Activated CD4-positive, alpha-beta T cell treated with anti-CD3 and anti-CD28 coated beads, Interleukin-2, amount 50 U/mL, for 16 hours (primary cell): ENCODE measurements around the gene ATRNL1.
"Not testable (repeated sequence)": the region's sequence is repeated elsewhere in the genome, so short reads cannot be mapped to it uniquely, and the experiment has no call there.

Experiments used
- DNase-seq: peaks from one replicate; pipeline ENCODE4 v3.0.0-alpha.2; 2020

Gene ATRNL1

DNA sequence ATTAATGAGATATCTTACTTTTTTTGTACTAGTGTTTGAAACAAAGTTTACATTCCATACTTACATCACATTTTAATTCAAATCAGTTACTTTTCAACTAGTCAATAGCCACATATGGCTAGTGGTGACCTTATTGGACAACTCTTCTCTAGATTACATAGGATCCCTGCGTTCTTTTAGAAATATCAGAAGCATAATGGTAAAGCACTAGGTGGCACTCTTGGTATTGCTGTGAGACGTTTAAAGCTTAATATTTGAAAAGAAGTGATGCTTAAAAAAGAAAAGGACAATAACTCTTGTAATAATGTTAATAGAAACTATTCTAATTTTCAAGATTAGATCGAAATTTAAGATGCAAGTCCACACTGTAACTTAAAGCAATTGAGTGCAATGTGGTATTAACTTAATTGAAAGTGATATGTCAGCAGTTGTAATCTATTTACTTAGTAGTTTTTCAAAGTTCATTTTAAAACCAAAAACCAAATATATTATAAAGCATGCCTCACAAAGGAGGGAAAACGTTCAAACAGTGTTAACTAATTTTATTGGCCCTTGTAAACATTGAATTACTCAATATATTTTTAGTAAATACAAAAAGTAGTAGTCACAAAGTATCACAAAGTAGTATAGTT, 339.1 kb downstream of the ATRNL1 start:
- no peak for DNase-seq

DNA sequence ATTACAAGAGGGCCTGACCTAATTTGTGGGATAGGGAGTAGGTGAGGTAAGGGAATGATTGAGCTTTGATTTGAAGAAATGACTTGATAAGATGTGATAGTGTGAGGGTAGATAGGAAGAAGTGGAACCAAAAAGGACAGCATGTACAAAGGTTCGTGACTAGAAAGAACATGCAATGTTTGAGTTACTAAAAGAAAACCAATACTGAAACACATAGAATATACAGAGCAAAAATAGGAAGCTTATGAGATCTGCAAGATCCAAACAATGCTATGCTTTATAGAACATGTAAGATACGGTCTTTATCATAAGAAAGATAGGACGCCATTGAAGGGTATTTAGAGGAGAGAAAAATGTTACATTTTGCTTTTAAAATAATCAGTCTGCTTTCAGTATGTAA, 343.8 kb downstream of the ATRNL1 start:
- no peak for DNase-seq

DNA sequence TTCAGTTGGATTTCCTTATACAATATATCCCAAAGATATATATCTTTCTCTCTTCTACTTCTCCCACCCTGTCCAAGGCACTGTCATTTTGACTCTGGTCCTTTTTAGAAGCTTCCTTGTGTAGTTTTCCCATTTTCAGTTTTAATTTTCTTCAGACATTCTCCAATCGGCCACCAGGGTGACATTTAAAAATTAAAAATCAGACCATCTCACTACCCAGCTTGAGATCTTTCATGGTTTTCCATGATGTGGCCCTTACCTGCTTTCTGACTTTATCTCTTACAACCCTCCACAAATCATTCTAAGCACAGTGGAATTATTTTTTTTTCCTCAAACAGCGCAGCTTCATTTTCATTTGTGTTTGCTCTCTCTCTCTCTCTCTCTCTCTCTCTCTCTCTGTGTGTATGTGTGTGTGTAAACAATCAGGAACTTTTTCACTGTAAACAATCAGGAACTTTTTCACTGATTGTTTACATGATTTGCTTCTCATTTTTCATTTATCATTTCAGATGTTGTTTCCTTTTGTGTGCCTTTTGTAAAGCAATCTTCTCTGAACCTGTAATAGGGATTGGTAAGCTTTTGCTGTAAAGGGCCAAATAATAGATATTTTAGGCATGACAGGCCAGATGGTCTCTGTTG, 348.9 kb downstream of the ATRNL1 start:
- DNase-seq = no peak

DNA sequence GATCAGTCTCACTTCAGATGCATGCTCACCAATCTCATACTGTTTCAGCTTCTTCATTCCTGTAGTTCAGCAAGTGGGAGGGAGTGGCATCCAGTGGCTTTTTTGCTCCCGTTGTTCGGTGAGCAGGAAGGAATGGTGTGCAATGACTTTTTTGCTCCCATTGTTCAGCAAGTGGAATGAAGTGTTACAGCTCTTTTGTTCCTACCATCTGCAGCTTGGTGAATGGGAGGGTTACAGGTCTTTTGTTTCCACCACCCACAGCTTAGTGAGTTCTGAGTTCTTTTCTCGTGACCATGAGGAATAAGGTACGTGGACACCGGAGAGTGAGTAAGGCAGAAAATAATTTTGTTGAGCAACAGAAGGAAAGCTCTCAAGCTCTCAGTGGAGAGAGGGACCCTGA, 363.6 kb downstream of the ATRNL1 start:
- no peak for DNase-seq

DNA sequence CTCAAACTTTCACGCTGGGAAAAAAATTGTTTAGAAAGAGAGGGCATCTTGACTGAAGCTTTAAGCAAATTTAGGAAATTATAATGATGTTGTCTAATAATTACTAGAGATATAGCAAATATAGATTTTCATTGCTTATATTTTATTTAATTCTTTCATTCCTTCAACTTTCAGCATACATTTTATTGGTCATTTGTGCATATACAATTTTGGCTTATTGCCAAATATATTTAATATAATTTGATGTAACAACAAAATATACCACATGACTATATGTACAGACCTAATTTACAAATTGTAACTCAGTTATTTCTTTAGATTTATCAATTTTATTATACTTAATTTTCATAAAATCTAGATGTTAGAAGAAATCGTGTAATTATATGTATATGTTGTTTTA, 390.1 kb downstream of the ATRNL1 start:
- no peak for DNase-seq

DNA sequence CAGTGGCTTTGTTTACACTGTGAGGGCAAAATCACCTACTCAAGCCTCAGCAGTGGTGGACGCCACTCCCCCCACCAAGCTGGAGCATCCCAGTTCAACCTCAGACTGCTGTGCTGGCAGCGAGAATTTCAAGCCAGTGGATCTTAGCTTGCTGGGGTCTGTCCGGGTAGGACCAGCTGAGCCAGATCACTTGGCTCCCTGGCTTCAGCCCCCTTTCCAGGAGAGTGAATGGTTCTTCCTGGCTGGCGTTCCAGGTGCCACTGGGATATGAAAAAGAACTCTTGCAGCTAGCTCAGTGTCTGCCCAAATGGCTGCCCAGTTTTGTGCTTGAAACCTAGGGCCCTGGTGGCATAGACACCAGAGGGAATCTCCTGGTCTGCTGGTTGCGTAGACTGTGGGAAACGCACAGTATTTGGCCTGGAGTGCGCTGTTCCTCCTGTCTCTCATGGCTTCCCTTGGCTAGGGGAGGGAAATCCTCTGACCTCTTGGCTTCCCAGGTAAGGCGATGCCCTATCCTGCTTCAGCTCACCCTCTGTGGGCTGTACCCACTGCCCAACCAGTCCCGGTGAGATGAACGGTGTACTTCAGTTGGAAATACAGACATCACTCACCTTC, 398.5 kb downstream of the ATRNL1 start:
- no peak for DNase-seq

DNA sequence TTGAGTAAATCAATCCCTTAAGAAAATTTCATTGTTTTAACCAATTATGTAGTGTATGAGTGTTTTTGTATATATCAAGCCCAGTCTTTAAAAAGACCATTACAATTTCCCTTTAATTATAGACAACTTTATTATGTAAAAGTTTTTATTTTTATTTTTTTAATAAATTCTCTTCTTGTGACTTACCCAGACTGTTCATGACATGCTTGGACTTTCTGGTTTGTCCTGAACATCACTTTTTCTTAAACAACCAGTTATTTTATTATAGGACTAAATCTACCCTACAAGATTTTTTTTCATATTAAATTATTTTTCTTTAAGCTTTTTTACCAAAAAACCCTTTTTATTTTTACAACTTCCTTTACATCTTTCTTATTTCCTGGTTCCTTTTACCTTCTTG, 410.4 kb downstream of the ATRNL1 start:
- no peak for DNase-seq

DNA sequence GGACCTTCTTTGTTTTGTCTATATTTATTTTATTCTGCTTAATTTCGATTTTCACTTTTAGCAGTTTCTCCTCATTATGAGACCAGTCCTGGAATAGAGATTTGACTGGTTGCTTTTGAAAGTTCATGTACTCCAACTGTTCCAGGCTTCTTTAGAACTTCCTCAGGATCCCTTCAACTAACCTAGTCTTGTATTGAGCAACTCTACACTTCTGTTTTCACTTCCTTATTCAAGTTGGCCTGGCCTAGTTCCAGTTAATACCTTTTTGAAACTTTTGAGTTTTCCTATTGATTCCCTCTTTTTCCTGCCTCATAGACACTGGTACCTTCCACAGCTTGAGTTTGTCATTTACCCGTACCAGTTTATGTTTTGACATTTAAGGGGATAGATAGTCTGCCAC, 421.7 kb downstream of the ATRNL1 start:
- DNase-seq = no peak

DNA sequence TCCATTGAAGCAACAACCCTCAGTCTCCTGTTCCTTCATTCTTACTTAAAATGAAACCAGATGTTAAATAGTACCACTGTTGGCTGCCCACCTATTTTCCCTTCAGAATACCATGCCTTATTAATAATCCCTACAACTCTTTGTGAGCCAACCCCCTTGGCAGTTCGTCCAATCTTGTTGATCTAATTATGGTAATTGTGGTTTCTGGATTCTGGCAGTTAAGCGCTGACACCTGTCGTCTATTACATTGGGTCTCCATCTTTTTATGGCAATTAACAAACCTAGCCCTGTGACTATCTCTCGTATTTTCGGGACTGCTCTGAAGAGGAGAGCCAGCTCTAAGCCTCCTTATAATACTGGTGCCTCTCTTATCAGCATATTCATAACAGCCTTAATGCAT, 432.0 kb downstream of the ATRNL1 start:
- DNase-seq = no peak

DNA sequence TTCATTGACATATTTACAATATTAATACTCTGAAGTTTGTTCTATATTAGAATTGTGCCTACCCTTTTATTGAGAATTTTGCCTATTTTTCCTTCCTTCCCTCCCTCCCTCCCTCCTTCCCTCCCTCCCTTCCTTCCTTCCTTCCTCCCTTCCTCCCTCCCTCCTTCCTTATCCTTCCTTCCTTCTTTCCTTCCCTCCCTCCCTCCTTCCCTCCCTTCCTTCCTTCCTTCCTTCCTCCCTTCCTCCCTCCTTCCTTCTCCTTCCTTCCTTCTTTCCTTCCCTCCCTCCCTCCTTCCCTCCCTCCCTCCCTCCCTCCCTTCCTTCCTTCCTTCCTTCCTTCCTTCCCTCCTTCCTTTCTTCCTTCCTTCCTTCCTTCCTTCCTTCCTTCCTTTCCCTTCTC, 434.5 kb downstream of the ATRNL1 start:
- DNase-seq = not testable (repeated sequence)

DNA sequence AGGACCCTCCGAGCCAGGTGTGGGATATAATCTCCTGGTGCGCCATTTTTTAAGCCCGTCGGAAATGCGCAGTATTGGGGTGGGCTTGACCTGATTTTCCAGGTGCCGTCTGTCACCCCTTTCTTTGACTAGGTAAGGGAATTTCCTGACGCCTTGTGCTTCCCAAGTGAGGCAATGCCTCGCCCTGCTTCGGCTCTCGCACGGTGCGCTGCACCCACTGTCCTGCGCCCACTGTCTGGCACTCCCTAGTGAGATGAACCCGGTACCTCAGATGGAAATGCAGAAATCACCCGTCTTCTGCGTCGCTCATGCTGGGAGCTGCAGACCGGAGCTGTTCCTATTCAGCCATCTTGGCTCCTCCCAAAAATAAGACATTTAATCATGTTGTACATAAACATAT, 443.2 kb downstream of the ATRNL1 start:
- not testable (repeated sequence) for DNase-seq

DNA sequence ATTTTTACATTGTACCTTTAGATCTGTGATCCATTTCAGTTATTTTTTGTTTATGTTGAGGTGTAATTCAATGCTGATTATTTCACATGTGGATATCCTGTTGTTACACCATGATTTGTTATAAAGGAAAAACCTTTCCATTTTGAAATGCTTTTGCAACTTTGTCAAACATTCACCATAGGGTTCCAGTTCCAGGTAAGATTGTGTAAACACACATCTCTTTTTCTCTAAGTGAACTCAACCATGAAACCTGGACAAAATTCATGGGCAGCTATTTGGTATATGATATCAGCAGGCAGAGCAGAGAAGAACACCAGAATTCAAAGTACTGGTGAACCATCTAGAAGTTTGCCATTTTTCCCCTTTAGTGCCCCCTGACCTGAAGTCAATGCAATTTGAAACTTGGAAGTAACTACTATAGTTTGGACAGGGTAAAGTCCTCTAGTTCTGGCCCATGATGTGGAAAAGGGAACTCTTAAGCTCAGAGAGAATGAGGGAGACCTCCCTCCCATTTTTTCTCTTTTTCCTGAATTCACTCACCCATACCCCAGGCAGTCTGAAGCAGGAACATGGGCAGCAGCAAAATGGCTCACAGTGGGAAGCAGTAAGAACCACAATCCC, 446.1 kb downstream of the ATRNL1 start:
- DNase-seq = no peak

DNA sequence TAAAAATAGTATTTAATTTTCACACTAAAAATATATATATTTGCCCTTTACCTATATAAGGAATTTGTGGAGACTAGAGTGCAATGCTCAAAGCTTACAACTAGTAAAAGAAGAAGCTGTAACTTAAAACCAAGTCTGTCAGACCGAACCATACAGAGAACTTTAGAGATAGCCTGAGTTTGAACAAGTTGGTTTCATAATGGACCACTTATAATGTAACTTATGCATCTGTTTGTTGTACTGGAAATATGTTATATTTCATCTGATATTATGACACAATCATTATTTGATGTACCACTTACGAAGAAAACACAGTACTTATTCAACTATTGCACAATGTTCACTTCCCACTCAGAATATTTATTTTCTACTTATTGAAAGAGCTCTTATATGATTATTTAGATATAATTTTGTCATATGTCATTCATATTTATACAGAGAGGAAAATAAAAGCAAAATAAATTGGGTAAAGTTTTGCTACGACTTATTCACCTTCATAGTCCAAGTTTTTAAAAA, 462.8 kb downstream of the ATRNL1 start:
- DNase-seq = no peak

DNA sequence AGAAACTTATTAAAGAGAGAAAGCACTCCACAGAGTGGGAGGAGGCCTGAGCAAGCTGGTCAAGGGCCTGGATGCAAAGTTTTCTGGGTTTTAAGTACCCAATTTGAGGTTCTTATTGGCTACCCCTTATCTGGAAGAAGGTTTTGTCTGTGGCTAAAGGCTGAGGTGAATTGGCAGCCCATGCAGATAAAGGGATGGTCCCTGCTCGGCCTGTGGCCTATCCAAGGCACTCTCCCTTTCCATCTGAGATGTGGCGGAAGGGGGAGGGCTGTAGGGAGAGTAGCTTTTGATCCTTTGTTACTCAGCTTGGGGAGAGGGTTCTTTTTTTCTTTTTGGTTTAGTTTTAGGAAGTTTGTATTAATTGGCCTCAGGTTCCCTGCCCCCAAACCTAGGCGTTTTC, 465.1 kb downstream of the ATRNL1 start:
- DNase-seq = no peak

DNA sequence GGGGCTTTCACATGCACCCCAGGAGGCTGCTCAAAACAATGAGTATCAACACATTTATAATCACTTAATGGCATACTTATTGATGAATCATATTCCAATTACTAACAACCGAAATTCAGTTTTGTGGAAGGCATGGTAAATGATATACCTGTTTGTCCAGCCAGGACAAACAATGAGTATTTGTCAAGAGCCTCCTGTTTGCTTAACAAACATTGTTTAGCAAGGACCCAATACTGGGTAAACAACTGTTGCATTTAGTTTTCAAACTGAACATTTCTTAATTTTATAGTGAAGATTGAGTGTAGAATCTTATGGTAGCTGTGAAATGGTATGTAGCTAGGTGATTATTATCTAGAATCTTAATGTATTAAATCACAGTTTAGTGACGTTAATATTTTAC, 473.7 kb downstream of the ATRNL1 start:
- DNase-seq = no peak

DNA sequence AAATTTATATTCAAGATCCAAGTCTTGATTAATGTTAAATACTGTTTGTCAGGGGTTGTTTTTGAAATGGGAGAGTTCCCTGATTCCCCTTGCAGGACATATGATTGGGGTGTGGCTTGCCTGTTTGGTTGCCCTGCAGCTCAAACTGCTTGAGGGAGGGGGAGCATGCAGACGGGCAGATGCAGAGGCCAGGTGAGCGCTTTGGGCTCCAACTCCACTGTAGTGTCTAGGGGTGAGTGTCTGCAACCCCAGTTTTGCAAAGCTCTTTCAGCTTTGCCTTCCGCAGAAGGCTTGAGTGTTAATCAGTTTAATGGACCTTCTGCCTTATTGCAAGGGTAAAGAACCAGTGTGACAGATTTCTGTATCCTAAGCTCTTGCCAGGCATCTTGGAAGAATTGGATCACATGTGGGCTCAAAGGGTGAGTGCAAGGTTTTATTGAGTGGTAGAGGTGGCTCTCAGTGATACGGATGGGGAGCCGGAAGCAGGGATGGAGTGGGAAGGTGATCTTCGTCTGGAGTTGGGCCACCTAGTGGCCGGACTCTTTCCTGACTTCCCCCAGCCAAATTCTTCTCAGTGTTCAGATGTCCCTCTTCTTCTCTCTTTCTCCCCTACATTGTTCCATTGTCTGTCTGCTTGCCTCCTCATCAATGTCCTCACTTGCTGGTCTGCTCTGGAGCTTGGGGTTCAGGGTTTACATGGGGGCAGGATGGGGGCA, 479.7 kb downstream of the ATRNL1 start:
- DNase-seq = no peak

DNA sequence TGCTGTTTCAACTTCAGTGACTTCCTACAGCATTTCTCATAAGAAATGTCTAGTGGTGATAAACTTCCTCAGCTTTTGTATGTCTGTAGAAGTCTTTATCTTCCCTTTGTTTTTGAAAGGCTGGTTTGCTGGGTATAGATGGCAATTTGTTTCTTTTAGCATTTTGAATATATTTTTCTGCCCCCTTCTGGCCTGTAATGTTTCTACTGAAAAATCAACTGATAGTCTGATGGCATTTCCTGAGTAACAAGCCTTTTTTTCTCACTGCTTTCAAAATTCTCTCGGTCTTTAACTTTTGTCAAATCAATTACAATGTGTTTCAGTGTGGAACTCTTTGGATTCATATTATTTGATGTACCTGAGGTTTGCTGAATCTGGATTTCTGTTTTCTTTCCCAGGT, 487.1 kb downstream of the ATRNL1 start:
- no peak for DNase-seq

DNA sequence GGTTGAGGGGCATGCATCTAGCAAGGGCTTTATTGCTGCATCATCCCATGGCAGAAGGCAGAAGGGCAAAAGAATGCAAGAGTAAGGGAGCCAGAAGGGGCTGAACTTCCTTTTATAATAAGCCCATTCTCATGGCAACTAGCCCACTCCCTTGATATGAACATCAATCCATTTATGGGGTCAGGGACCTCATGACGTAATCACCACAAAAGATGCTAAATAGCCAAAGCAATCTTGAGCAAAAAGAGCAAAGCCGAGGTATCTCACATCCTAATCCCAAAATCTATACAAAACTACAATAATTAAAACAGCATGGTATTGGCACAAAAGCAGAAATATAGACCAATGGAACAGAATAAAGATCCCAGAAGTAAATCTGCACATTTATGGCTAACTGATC, 499.9 kb downstream of the ATRNL1 start:
- no peak for DNase-seq

DNA sequence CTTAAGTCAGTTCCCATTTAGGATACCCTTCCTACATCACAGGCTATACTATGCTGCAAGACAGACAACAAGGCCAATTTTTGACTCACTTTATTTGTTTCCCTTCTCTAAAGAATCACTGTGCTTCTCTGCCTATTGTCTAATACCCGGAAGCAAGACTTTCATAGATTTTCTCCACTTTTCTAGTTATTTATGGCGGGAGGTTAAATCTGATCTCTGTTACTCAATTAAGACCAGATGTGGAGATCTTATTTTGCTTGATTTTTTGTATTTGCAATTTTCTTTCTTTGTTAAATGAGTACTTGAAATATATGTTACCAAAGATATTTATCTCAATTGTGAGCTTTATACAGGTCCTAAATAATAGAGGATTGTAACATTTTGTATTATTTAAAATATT, 511.5 kb downstream of the ATRNL1 start:
- DNase-seq = no peak

DNA sequence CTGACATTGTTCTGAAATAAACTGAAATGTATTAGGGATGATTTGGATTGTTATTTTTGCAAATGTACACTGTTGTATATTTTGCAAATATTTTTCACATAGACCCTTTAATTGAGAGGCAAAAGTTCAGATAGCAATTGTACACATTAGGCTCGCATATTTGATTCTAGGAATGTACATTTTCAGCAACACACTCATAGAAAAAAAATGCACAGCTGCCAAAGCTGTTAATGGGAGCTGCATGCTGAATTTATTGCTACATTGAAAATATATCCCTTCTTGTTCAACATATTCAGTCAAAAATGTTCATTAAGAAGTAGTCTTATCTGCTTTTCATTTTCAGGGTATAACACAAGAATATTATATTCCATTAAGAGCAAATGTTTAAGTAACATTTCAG, 512.9 kb downstream of the ATRNL1 start:
- DNase-seq = no peak

DNA sequence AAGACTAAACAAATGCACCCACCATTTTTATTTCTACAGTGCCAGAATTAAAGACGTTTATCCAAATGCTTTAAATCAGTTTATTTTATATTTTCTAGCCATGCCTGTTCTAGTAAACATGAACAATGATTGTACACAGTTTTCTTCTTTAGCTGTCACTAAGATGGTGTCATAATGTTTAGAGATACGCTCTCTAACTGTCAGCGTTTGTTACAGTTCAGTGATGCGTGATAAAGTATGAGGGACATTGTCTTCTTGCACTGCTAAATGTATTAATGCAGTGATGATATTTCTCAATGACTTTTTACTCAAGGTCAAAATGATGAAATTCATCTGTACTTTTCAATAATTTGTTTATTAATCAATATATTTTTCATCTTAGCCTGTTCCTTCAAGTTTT, 513.6 kb downstream of the ATRNL1 start:
- no peak for DNase-seq

DNA sequence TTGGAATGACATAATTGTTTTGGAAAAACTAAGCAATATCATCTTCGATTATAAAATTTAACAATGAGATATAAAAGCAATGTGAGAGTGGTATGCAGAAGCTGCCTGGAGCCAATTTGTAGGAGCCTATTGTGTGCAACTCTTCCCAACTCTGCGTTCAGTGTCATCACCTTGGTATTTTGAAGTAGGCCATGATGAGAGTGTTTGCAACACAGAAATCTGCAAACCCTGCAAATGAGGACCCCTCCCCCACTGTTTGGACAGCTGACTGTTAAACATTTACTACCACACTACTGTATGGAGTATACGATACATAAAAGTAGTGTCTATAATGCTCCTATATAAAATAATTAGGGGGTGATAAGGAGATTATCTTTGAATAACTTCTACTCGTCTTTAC, 531.3 kb downstream of the ATRNL1 start:
- no peak for DNase-seq

DNA sequence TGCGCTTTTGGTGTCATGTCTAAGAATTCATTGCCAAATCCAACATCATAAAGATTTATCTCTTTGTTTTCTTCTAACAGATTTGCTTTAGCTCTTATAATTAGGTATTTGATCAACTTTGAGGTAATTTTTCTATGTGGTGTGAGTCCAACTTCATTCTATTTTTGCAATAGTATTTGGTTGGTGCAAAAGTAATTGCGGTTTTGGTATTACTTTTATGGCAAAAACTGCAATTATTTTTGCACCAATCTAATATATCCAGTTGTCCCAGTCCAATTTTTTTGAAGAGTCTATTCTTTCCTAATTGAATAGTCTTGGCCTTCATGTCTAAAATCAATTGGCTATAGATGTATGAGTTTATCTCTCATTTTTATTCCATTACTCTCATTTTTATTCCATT, 535.5 kb downstream of the ATRNL1 start:
- no peak for DNase-seq
